Sciatic nerve (tissue), 2 donors: ENCODE data around the gene SFI1. TPM values are rescaled to one million over a fixed set of nuclear protein-coding genes. Genes with fewer than 3 reads are reported as not detected.
"Not testable (repeated sequence)": the region's sequence is repeated elsewhere in the genome, so short reads cannot be mapped to it uniquely, and the experiment has no call there.

Experiments
- ATAC-seq: fragments of 200-7000 bp; cut with Tn5 transposase; one replicate; pipeline ENCODE4 v1.9.1; 2020; ENCODE audit warnings: mild to moderate bottlenecking, moderate library complexity
- DNase-seq: peaks from one replicate; pipeline ENCODE4 v3.0.0-alpha.2; 2020; ENCODE audit warnings: low spot score
- intact Hi-C: fragments of 100-400 bp; cut with DNase I; formaldehyde crosslinking; loops from one replicate; pipeline ENCODE4 v1.14.2; 2022
- total RNA-seq: library from RNA; stranded (reverse); fragmentation: NEBNext Ultra II Directional; extraction: Animal tissue kit (Norgen Biotek cat#: 25700); gene quantifications from one replicate; pipeline ENCODE4 v1.2.1, GENCODE V29; 2021
- donor health status: DM: no; HTN: no; CAD: no.
- donor health status: DM: no; HTN: no; CAD: no.

SFI1 gene, protein sequence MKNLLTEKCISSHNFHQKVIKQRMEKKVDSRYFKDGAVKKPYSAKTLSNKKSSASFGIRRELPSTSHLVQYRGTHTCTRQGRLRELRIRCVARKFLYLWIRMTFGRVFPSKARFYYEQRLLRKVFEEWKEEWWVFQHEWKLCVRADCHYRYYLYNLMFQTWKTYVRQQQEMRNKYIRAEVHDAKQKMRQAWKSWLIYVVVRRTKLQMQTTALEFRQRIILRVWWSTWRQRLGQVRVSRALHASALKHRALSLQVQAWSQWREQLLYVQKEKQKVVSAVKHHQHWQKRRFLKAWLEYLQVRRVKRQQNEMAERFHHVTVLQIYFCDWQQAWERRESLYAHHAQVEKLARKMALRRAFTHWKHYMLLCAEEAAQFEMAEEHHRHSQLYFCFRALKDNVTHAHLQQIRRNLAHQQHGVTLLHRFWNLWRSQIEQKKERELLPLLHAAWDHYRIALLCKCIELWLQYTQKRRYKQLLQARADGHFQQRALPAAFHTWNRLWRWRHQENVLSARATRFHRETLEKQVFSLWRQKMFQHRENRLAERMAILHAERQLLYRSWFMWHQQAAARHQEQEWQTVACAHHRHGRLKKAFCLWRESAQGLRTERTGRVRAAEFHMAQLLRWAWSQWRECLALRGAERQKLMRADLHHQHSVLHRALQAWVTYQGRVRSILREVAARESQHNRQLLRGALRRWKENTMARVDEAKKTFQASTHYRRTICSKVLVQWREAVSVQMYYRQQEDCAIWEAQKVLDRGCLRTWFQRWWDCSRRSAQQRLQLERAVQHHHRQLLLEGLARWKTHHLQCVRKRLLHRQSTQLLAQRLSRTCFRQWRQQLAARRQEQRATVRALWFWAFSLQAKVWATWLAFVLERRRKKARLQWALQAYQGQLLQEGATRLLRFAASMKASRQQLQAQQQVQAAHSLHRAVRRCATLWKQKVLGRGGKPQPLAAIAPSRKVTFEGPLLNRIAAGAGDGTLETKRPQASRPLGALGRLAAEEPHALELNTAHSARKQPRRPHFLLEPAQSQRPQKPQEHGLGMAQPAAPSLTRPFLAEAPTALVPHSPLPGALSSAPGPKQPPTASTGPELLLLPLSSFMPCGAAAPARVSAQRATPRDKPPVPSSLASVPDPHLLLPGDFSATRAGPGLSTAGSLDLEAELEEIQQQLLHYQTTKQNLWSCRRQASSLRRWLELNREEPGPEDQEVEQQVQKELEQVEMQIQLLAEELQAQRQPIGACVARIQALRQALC
- total RNA-seq, result 49.8 TPM

DNA sequence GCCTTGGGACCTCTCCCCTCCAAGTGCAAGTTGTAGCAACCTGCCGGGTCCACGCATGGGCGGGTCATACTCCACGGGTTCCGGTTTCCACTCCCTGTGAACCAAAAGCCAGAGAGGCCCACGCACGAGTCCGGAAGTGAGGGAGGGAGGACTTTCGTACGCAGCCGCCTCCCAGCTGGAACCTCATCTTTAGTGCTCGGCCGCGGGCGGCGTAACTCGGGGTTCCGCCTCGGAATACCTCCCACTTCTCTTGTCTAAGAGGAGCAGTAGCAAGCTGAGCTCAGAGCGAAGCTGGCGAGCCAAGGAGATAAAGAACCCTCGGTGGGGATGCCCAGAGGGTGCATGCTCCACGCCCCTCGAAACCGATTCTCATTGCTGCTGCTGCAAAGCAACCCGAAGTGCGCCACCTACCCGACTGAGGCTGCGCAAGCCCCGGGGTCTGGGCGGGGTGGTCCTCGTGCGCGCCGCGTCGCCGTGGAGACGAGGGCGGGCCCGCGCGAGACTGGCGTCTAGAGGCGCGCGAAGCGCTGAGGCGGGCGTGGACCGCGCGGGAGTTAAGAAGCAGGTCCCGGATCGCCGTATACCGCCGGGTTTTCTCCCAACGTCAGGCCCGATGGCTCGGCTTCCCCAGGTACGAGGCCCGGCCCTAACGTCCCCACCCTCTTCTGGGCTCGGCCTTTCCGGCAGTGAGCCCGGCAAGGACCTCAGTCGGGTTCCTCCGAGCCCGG lies at the start of gene SFI1:
Gene SFI1 (plus strand): TSS at position 530 of the 728 bp plus-strand sequence. CDS start 11,749 bp downstream, outside the sequence.
- ATAC-seq (peak; percentile 99), DNase-seq (peak; percentile 95)
- intact Hi-C loops, result no loop called here

DNA sequence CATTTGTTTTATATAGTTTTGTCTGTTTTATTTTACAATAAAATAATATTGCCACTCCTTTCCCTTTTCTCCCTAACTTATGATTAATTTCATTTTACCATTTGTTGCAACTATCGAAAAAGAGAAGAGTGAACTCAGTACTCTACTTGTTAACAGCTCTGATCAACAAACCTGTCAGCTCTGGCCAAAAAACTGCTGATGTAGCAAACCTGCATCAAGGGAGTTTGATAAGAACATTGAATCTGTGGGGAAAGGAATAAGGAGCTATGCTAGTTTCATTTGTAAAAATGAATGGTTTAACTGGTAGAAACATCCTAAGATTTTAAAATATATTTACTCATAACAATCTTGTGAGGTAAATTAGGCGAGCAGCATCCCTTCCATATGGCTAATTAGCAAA lies 49.6 kb upstream of the SFI1 start:
- DNase-seq (no peak), ATAC-seq (no peak)
- intact Hi-C loops, result no loop called here

DNA sequence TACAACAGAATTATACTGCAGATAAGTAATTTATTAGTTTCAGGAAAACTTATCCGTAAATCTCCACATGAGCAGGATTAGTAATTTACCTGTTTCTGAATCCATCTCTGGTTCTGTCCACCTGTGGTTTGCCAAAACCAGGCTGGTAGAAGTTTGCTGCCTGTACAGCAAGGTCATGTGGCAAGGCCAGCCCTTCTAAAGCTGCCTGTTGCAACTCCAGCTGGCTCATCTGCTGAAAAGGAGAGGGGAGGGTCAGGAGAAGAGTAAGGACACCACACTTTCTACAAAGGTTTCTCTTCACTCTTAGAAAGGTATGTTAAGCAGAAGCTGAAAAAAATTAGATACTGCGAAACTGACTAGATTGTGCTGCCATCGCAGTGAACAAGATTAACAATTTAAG lies 49.0 kb upstream of the SFI1 start:
- ATAC-seq (no peak), DNase-seq (no peak)

DNA sequence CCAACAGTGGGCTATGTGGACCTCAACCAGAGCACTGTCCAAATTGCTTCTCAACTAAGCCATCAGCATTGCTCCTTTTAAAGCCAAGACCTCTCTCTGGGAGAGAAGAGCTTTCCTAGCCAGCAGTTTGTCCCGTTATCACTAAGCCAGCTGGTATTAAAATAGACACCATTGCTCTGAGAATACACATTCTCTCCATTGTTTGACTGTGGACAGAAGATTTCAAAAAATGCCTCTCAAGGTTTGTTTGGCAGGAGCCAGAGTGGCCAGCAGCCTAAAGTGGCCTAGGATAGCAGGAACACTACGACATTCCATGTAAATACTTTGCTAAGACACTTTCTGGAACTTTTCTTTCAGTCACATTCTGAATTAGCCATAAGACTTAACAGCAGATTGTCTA lies 48.0 kb upstream of the SFI1 start:
- no peak for ATAC-seq
- intact Hi-C loops, result no loop called here
- DNase-seq, result no peak

More for the DNA sequence above, 49.0 kb upstream of the SFI1 start:
- intact Hi-C loops, result no loop called here

DNA sequence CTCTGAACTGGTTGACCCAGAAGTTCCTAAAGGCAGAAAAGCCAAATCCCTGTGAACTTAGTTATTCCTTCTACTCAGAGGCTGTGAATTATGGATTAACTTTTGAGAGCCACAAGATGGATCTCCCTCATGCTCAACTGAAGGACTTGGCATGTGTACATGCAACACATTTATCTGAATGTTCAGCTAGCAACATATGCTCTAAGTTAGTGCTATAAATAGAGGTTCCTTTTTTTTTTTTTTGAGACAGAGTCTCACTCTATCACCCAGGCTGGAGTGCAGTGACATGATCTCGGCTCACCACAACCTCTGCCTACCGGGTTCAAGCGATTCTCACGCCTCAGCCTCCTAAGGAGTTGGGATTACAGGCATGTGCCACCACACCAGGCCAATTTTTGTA lies 46.8 kb upstream of the SFI1 start:
- DNase-seq, result no peak
- ATAC-seq, result no peak
- intact Hi-C loops, result no loop called here

DNA sequence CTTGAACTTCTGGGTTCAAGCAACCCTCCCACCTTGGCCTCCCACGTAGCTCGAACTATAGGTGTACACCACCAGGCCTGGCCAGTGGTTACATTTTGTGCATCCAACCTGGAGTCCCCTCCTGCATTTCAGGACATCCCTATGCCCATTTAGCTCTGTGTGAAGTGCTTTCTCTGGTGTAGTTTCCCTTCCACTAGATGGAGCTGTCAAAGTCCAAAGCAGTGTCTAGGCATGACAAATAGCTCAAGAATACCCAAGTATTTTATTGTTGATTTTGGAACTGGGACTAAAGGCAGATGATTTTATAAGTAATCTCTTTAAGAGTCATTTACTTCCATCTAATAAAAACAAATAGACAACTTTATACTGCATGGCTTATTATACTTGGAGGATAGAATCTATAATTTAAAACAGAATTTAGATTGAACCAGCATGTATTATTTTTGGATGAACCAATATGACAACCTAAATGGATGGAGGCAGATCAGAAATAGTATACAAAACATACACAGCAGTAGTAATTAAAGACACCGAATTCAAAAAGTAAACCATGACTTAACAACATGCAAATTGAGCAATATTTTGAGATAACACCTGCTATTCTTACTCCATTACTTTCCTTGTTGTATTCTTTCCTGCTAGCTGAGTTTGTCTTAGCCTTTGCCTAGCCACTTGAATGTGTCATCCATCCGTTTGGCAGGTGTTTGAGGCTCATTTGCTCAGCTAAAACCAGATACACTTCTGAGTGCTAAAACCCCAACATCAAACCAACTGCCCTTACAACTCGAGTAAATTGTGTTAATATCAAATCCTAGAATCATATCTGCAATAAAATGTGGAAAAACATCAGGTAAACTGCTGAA lies 44.4 kb upstream of the SFI1 start:
- intact Hi-C loops, result no loop called here
- peak; percentile 36 for ATAC-seq
- DNase-seq, result no peak

DNA sequence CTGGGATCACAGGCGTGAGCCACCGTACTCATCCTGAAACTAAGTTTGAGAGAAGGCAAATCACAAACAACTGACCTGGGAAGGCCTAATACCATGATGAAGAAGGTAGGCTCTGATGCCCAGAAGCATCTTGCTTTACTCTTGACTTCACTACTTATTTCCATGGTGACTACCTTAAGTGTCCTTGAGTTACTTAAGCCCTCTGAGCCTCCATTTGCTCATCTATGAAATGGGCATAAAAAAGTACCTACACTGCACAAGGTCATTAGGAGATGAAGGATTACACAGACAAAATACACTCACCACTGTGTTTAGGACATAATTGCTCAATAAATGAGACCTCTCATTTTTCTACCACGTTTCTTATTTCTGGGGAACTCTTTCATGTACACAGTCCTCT lies 34.6 kb upstream of the SFI1 start:
- intact Hi-C loops, result no loop called here
- ATAC-seq, result no peak
- DNase-seq, result no peak

DNA sequence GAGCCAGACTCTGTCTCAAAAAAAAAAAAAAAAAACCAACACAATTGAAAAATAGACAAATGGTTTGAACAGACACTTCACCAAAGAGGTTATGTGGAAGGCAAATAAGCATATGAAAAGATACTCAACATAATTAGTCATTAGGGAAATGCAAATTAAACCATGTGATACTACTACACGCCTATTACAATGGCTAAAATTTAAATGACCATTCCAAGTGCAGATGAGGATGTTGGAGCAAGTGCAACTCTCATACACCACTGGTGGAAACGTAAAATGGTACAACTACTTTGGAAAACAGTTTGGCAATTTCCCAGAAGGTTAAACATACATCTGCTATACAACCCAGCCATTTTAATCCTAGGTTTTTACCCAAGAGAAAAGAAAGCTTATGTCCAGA lies 31.0 kb upstream of the SFI1 start:
- DNase-seq, result no peak
- ATAC-seq, result no peak
- intact Hi-C loops, result no loop called here

DNA sequence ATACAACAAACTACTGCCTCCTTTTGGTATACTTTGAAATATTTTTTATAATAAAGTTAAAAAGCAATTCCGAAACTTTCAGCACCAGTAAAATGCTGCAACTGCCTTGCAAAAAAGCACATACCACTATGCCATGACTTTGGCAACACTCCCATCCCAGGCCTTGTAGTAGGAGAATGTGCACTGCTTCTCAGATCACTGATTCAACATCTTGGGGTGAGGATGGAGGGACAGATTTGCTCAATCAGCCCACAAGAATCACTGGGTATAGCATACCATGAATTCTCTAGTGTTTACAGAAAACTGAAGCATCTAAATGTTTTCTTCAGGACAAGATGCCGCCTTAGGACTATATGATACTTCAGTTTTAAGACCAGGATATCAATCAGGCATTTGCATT lies 21.6 kb upstream of the SFI1 start:
- DNase-seq, result no peak
- no peak for ATAC-seq
- intact Hi-C loops, result no loop called here

DNA sequence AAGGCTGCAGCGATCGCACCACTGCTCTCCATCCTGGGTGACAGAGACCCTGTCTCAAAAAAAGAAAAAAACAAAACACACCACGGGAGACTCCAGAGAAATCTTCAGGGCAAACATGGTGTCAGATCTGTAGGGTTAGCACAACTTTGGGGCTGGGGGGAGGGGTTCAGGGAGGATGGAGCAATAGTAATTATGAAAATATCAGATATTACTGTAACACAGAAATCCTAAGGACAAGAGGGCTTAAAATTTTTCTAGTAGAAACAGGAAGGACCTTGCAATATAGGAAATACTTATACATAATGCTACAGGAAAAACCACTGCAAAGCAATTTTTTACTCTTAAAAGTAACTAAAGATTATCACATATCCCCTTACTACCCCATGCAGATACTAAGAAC lies 20.5 kb upstream of the SFI1 start:
- intact Hi-C loops, result no loop called here
- ATAC-seq (no peak), DNase-seq (no peak)

DNA sequence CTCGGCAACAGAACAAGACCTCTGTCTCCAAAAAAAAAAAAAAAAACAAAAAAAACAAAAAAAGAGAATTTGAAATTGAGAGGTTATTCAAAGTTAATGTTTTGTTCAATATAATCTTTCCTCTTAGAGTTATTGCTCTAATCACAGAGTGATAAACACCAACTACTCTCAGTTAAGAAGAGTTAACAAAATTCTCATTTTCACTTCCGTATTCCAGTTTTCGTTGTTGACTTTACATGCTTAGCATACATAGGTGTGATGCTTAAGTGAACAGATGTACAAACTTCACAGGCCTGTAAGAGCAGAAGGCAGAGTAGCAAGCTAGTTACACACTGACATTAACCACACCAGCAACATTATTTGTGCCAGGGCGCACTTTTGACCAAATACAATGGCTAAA lies 19.0 kb upstream of the SFI1 start:
- DNase-seq, result no peak
- intact Hi-C loops, result no loop called here
- ATAC-seq, result no peak

DNA sequence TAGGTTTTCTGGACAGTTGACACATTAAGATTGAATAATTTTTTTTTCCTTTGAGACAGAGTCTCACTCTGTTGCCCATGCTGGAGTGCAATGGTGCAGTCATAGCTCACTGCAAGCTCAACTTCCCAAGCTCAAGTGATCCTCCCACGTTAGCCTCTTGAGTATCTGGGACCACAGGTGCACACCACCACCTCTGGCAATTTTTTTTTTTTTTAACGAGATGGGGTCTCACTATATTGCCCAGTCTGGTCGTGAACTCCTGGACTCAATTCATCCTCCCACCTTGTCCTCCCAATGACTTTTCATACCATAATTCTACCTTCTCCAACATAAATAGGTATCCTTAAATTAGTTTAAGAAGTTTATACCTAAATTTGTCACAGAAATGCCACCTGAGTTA lies 15.2 kb upstream of the SFI1 start:
- DNase-seq (no peak), ATAC-seq (no peak)
- intact Hi-C loops, result no loop called here

DNA sequence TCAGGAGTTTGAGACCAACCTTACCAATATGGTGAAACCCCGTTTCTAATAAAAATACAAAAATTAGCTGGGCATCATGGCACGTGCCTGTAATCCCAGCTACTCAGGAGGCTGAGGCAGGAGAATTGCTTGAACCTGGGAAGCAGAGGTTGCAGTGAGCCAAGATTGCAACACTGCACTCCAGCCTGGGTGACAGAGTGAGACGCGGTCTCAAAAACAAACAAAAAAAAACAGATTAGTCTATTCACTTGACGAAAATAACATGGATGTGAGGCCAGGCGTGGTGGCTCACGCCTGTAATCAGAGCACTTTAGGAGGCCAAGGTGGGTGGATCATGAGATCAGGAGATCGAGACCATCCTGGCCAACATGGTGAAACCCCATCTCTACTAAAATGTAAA lies 13.9 kb upstream of the SFI1 start:
- ATAC-seq, intact Hi-C loops: not testable (repeated sequence)

DNA sequence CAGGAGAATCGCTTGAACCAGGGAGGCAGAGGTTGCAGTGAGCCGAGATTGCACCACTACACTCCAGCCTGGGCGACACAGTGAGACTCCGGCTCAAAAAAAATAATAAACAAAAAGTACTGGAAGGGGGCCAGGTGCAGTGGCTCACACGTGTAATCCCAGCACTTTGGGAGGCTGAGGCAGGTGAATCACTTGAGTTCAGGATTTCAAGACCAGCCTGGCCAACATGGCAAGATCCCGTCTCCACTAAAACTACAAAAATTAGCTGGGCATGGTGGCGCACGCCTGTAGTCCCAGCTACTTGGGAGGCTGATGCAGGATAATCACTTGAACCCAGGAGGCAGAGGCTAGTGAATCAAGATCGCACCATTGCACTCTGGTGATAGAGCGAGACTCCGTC lies 10.0 kb upstream of the SFI1 start:
- ATAC-seq, intact Hi-C loops: not testable (repeated sequence)

More for the DNA sequence above, 13.9 kb upstream of the SFI1 start:
- DNase-seq, result not testable (repeated sequence)

DNA sequence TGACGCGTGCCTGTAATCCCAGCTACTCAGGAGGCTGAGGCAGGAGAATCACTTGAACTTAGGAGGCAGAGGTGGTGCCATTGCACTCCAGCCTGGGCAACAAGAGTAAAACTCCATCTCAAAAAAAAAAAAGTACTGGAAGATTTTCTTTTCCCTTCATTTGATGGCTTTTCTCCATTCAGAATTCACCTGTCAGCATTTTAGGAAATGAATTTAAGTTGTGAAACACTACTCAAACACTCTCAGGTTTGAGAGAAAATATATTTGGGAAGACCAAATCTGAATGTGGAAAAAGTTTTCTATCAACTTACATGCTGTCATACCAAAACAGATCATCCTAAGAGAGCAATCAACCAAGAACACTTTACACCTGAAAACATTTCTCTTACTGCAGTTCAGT lies 9.4 kb upstream of the SFI1 start:
- no peak for ATAC-seq
- intact Hi-C loops, result no loop called here
- no peak for DNase-seq

More for the DNA sequence above, 10.0 kb upstream of the SFI1 start:
- not testable (repeated sequence) for DNase-seq

DNA sequence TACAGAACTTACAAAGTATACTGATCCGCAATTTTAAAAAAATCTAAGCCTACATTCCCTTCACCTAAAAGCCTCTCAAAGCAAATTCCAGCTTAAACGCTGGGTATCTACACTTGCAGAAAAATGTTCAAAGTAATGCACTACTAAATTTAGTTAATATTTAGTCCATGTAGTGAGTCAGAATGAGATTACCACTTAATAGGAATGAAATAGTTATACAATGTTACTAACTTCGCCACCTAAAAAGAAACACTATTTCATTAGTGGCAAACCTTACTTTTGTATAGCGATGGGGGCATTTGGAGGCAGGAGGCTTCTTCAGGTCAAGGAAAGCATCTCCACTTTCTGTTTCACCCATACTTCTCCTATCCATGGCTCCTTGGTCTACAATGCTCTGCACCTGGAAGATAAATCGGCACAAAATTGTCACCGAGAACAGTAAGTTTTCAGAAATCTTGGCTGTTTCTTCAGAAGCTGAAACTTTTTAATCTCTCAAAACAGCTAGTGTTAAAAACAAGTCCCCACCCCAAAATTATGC lies 7.9 kb upstream of the SFI1 start:
- intact Hi-C loops, result no loop called here
- ATAC-seq, result no peak
- no peak for DNase-seq

DNA sequence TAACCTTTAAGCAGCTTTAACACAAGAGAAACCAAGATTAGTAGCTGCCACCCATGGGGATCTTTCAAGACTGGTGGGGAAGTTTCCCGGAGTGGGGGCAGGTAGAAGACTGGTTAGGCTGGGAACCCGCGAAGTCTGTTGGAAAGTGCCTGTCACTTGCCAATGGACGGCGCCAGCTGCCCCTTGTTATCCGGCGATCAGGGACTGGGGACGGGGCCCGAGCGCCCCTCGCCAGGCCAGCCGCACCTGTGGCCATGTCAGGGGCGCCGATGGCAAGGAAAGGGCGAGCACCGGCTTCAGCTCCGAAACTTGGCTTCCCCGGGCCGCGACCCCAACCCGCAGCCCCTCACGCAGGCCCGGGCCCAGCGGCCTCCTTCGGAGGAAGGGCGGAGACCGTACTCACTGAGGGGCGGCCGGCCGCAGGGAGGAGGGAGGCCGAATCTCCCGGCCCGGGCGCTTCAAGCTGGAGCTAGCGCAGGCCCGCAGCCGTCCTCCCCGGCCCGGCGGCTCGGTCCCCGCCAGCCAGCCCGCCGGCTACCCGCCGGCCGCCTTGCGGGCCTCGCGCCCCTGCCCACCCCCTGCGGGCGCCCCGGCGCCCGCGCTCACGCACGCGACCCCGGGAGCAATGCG lies 7.2 kb upstream of the SFI1 start:
- intact Hi-C loops, result no loop called here

More for the DNA sequence above, 7.2 kb upstream of the SFI1 start:
- ATAC-seq (no peak), DNase-seq (no peak)
